CMK (cell line): ENCODE data around the gene SCCPDH.
"Not testable (repeated sequence)": the region's sequence is repeated elsewhere in the genome, so short reads cannot be mapped to it uniquely, and the experiment has no call there.

Source experiments
- DNase-seq: peaks from one replicate; pipeline ENCODE4 v3.0.0-alpha.2; 2010; ENCODE audit warnings: low read depth

SCCPDH gene

DNA sequence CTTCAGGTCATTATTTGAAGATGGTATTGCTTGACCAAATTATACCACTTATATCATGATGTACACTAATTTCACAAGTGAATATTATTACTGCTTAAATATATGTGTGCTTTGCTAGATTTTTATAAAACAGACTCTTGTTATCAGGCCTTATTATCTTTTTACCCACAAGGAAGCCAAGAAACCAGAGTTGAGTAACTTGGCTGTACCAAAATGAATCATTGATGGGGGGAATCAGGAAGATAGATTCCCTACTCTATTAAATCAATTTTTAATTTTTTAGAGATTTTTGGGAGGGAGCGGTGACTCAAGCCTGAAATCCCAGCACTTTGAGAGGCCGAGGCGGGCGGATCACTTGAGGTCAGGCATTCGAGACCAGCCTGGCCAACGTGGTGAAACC, 16.0 kb upstream of the SCCPDH start:
- no peak for DNase-seq

GRCh38 chr1:246709196-246709595, 15.0 kb upstream of the SCCPDH start:
- DNase-seq: no peak

DNA sequence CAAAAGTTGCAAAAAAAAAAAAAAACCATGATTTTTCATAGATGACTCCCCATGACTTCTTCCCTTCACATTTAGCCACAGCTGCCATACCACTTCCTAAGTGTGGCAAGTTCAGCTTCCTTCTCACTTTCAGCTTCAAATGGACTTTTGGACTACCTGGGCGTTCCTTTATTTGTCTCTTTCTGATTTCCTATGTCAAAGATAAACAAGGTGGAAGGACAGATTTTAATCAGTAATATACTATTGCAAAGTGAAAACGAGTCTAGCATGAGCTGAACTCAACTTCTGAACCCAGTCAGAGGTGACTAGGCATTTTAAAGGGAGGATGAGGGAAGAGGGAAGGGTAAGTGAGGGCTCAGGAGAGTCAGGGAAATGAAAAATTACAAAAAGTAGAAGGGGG, 14.4 kb upstream of the SCCPDH start:
- DNase-seq: no peak

DNA sequence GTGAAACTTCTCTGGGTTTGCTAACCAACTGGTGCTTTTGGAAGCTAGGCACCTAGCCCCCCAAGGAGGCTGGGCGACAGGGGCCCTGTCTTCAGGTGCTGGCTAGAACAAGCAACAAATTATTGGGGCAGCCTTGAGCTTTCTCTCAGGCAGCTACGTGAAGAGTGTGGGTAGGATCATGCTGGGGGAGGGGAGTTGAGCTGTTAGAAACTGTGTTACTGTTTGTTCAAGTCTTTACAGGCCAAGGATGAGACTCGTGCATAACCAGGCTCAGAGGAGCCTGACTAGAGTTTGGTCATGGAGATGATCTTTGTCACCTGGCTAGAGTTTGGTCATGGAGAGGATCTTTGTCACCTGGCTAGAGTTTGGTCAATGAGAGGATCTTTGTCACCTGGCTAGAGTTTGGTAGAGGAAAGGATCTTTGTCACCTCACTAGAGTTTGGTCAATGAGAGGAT, 12.6 kb upstream of the SCCPDH start:
- DNase-seq: no peak

GRCh38 chr1:246712428-246712827, 11.8 kb upstream of the SCCPDH start:
- not testable (repeated sequence) for DNase-seq

GRCh38 chr1:246719361-246719760, 4.8 kb upstream of the SCCPDH start:
- not testable (repeated sequence) for DNase-seq

DNA sequence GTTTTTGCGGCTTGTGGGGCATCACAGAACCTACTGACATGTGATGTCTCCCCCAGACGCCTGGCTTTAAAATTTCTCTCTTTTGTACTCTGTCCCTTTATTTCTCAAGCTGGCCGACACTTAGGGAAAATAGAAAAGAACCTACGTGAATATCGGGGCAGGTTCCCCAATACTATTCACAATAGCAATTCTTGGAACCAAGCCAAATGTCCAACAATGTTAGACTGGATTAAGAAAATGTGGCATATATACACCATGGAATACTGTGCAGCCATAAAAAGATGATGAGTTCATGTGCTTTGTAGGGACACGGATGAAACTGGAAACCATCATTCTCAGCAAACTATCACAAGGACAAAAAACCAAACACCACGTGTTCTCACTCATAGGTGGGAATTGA, 3.4 kb upstream of the SCCPDH start:
- not testable (repeated sequence) for DNase-seq

- DNase-seq: no peak
Measured at GRCh38 chr1:246722720-246723119, 1.5 kb upstream of the SCCPDH start.

DNA sequence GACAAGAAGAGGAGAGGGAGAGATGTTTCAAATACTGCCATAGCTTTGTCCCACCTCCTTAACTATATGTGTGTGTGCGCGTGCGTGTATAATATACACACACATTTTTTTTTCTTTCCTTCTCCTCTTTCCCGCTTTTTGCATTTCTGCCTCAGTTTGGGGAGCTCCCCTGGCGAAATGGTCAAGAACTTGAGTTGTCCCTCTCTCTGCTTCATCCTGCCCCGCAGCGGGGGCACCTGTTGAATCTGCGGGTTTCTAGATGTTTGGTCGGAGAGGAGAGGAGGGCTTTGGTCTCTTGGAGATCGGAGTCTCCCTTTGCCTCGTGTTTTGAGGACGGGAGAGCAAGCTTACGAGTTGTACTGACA, 504 bp downstream of the SCCPDH start:
- DNase-seq: no peak

GRCh38 chr1:246725191-246725590, 982 bp downstream of the SCCPDH start:
- no peak for DNase-seq

GRCh38 chr1:246726255-246726679, 2.1 kb downstream of the SCCPDH start:
- no peak for DNase-seq

GRCh38 chr1:246726881-246727280, 2.7 kb downstream of the SCCPDH start:
- no peak for DNase-seq

- DNase-seq: no peak
Measured at GRCh38 chr1:246727594-246727993, 3.4 kb downstream of the SCCPDH start.

DNA sequence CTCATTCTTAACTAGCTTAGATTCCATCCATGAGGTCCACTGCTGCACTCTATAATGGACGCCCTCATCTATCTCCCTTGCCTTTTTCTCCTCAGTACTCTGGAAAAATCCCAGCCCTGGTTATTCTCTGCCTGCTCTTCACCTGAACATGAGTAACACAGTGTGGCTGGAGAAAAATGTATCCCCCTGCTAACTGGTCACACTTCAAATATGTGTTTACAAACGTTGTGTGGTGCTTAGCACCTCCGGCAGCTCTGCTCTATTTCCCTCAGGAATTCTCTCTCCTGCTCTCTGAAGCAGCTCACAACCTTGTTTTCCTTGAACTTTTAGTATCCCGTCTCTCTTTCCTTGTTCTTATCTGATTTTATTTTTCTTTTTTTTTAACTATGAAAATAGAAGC, 4.1 kb downstream of the SCCPDH start:
- DNase-seq: no peak

DNA sequence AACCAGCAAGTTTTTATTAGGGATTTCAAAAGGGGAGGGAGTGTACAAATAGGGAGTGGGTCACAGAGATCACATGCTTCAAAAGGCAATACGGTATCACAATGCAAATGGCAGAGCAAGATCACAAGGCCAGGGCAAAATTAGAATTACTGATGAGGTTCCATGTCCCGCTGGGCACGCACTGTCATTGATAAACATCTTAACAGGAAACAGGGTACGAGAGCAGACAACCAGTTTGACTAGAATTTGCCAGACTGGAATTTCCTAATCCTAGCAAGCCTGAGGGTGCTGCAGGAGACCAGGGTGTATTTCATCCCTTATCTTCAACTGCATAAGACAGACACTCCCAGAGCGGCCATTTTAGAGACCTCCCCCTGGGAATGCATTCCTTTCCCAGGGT, 4.8 kb downstream of the SCCPDH start:
- DNase-seq: not testable (repeated sequence)

GRCh38 chr1:246730839-246731238, 6.6 kb downstream of the SCCPDH start:
- DNase-seq: no peak

DNA sequence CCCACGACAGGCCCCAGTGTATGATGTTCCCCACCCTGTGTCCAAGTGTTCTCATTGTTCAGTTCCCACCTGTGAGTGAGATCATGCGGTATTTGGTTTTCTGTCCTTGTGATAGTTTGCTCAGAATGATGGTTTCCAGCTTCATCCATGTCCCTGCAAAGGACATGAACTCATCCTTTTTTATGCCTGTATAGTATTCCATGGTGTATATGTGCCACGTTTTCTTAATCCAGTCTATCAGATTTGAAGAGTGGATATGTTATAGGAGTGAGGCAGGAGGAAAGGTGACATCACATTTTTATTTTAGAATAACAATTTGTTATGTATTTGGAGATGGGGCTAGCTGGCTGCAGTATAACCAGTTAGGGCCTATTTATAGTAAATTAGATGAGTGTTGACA, 7.7 kb downstream of the SCCPDH start:
- DNase-seq: not testable (repeated sequence)

GRCh38 chr1:246733704-246734103, 9.5 kb downstream of the SCCPDH start:
- DNase-seq: no peak

DNA sequence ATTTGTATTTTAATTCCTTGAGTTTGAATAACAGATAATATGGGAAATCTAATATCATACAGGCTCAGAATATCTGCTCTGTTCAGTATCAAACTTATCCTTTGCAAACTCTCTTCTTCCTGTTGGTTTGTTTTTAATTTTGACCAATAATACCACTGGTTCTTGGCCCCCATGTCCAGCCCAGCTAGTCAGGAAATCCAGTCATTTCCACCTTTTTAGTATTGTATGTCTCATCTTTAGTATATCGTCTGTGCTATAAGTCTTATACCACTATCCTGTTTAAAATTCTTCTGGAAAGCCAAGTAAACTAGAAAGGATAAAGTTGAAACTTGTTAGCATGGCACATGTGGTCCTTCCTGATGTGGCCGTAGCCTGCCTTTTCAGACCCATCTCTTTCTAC, 10.7 kb downstream of the SCCPDH start:
- no peak for DNase-seq

GRCh38 chr1:246735735-246736134, 11.5 kb downstream of the SCCPDH start:
- no peak for DNase-seq

DNA sequence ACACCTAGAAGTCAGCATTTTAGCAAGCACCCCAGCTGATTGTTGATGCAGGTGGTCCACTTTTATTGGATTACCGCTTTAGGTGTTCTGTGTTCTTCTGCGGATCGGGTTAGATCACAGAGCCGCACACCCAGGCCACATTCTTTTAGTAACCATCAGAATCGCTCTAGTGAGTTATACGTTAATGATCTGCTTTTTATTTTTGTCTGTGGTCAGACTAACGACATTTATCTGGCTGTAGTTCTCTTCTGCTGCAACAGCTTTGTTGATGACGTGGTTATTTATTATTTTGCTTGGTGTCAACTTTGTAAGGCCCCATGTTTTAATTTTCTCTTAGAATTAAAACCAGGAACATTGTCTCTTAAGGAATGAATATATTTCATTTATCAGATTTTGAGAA, 18.2 kb downstream of the SCCPDH start:
- no peak for DNase-seq

GRCh38 chr1:246746155-246746554, 21.9 kb downstream of the SCCPDH start:
- not testable (repeated sequence) for DNase-seq

DNA sequence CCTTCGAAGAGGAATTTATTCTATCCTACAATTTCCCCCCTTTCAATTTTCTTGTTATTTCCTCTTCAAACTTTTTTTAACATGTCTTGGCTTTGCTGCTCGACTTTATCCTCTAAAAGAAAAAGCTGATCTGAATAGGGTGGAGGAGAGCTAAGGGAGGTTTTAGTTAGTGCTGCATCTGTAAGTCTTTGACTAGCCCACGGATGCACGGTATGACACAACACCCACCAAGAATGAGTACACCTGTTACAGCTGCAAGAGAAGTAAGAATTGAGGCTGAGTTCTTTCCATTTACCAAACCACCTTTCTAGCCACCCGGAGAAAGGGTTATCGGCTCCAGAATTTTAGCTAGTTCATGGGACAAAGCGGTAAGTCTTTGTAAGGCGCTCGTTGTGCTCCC, 23.8 kb downstream of the SCCPDH start:
- DNase-seq: no peak

GRCh38 chr1:246748867-246749266, 24.7 kb downstream of the SCCPDH start:
- no peak for DNase-seq

GRCh38 chr1:246750752-246751151, 26.5 kb downstream of the SCCPDH start:
- DNase-seq: no peak
